Ecto neural progenitor cell (in vitro differentiated cells): ENCODE measurements around the gene P2RX1.

Experiments used
- DNase-seq: peaks from one replicate; pipeline ENCODE4 v3.0.0-alpha.2; 2018; ENCODE audit warnings: low spot score

Gene P2RX1

GRCh38 chr17:3915995-3916696 is at the start of gene P2RX1:
Gene P2RX1, minus strand, starts transcription at chr17:3916465. Its CDS starts 240 bp downstream, at chr17:3916225.
- no peak for DNase-seq

GRCh38 chr17:3965118-3965800 is 49.0 kb upstream of the P2RX1 start:
- peak; percentile 83 for DNase-seq

- DNase-seq: no peak
These were observed 48.2 kb upstream of the P2RX1 start, which contains the start of gene ATP2A3 for GRCh38 chr17:3964203-3965117. Gene ATP2A3, minus strand, starts transcription at chr17:3964437. Its CDS starts 146 bp downstream, at chr17:3964291.

- DNase-seq: no peak
These were observed 47.3 kb upstream of the P2RX1 start for GRCh38 chr17:3963237-3964201.

GRCh38 chr17:3962965-3963236 is 46.6 kb upstream of the P2RX1 start:
- DNase-seq: no peak

- DNase-seq: no peak
These were observed 46.1 kb upstream of the P2RX1 start for GRCh38 chr17:3962217-3962964.

GRCh38 chr17:3961564-3962047 is 45.3 kb upstream of the P2RX1 start:
- DNase-seq: no peak

GRCh38 chr17:3960764-3961163 is 44.5 kb upstream of the P2RX1 start:
- DNase-seq: no peak

- DNase-seq: no peak
These were observed 43.8 kb upstream of the P2RX1 start for GRCh38 chr17:3959921-3960601.

- no peak for DNase-seq
These were observed 43.1 kb upstream of the P2RX1 start for GRCh38 chr17:3959295-3959899.

- no peak for DNase-seq
These were observed 41.7 kb upstream of the P2RX1 start for GRCh38 chr17:3957735-3958599.

- no peak for DNase-seq
These were observed 40.7 kb upstream of the P2RX1 start for GRCh38 chr17:3956983-3957382.

- no peak for DNase-seq
These were observed 40.2 kb upstream of the P2RX1 start for GRCh38 chr17:3956327-3956957.

GRCh38 chr17:3955673-3955988 is 39.4 kb upstream of the P2RX1 start:
- no peak for DNase-seq

- DNase-seq: no peak
These were observed 38.9 kb upstream of the P2RX1 start for GRCh38 chr17:3954976-3955672.

- no peak for DNase-seq
These were observed 37.8 kb upstream of the P2RX1 start for GRCh38 chr17:3954086-3954485.

- DNase-seq: no peak
These were observed 37.3 kb upstream of the P2RX1 start for GRCh38 chr17:3953542-3953941.

- DNase-seq: no peak
These were observed 35.9 kb upstream of the P2RX1 start for GRCh38 chr17:3952186-3952585.
